Activated CD4-positive, alpha-beta T cell treated with anti-CD3 and anti-CD28 coated beads for 4 hours (primary cell): ENCODE data around the gene FBXW4.

Experiments used
- DNase-seq, 2 donors: peaks; one replicate each; pipeline ENCODE4 v3.0.0-alpha.2; 2020

The FBXW4 gene

DNA sequence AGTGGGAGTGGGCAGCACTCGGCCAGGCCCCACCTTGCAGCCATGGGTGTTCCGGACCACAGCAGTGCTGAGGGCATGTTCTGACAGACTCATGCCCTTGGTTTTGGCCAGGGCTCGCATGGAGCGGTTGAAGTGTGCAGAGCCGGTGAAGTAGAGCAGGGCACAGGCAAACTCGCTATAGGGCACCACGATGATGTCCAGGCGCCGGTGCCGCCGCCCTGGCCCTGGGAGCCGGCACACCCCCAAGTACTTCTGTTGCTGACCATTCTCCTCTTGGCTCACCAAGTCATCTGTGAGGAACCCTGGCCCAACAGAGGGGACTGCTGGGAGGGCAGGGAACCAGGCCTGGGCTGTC lies 115.5 kb downstream of the FBXW4 start:
- DNase-seq: no peak

- no peak for DNase-seq
Measured at GRCh38 chr10:101578803-101579515, 116.0 kb downstream of the FBXW4 start.

DNA sequence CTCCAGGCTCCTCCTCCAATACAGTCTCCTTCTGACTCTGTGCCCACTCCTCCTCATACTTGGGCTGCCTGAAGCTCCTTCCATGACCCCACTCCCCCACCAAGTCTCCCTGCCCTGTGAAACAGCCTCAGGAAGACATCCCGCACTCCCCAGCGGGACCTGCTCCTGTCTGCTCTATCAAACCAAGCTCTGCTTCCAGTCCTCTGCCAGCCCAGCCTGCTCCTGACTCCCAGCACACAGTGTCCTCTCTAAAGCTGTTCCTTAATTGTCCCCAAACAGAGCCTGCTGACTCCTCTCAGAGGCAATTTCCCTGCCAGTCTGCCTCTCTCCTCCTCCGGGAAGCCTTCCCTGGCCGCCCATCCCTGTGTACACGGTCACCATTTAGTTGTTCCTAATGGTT lies 116.8 kb downstream of the FBXW4 start:
- DNase-seq: no peak

GRCh38 chr10:101577121-101577871 lies 117.7 kb downstream of the FBXW4 start:
- no peak for DNase-seq

DNA sequence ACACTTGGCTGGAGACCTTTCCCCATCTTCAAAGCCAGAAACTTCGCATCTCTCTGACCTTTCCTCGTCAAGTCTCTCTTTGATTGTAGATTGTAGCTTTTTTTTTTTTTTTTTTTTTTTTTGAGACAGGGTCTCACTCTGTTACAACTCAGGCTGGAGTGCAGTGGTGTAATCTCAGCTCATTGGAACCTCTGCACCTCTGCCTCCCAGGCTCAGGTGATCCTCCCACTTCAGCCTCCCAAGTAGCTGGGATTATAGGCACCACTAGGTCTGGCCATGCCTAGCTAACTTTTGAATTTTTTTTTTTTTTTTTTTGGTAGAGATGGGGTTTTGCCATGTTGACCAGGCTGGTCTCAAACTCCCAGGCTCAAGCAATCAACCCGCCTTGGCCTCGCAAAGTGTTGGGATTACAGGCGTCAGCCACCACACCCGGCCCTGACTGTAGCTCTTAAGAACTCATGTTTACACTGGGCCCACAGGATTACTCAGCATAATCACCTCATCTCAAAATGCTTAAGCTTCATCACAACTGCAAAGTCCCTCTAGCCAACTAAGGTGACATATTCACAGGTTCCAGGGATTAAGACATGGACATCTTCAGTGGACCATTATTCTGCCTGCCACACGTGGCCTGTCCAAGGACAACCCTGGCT lies 118.6 kb downstream of the FBXW4 start:
- DNase-seq: no peak

DNA sequence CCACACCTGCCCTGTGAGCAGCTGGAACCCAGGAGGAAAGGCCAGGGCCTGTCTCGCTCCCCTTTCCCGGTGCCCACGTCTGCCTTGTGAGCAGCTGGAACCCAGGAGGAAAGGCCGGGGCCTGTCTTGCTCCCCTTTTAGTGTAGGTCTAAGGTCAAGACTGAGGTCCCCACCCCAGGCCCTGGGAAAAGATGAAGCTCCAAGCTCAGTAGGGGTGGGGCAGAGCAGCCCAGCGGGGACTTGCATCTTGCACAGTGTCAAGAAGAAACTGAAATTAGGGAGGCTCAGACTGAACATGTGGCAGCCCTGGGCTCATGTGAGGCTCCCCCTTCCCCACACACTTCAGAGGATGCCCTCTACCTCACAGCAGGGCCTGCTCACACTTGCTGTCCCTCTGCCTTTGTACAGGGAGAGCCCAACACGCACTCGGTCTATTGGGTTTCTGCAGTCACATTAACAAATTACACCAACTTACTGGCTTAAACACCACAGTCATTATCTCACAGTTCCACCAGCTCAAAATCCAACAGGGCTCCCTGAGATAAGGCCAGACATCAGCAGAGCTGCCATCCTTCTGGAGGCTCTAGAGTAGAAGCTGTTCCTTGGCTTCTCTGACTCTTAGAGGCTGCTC lies 119.3 kb downstream of the FBXW4 start:
- DNase-seq: no peak

DNA sequence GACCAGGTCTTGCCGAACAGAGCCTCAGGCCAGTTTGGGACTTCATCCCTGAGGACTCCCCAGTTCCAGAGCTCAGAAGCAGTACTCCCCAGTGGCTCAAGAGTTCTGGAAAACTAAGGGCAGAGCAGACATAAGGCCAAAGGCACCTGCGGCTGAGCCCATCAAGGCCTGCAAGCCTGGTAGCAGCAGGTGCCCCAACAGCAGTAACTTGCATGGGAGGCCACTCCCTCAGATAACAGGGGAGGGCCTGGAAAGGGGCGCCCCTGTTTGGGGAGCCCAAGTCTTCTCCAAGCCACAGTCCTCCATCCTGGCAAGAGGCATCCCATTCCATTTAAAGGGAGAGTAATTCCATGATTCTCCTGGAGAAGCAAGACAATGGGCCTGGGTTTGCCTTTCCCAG lies 119.9 kb downstream of the FBXW4 start:
- DNase-seq: no peak

DNA sequence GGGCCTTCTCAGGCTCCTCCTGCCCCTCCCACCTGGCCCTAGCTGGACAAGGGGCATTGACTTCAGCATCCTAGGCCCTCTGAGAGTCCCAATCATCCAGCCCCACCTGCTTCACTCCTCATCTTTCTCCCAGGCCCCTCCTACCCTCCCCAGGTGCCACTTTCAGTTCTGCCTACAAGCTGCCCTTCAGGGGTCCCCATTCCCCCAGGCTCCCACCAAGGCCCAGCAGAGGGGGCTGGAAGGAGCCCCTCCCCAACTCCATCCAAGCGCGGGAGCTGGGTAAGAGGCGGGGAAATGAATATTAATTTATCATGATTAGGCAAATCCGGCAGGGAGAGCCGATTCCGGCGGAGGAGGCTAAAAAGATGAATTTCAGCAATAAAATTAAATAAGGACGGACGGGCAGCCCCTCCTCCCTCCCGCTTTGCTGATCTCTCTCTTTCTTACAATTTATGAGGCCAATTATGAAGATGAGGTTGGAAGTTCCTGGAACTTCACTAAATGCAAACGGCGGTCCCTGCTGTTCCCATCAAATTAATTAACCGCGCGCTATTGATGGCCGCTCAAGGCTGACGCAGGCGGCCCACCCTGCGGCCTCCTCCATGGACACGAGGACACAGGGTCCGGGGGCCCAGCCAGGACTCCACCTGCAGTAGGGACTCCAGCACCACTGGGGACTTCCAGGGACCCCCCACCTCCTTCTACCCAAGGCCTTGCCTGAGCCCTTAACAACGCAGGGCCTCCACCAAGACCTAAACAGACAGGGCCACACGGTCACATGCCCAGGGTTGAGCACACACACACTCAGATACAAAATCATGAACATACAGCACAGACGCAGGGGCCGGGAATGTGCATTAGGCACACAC lies 120.9 kb downstream of the FBXW4 start:
- DNase-seq: no peak

DNA sequence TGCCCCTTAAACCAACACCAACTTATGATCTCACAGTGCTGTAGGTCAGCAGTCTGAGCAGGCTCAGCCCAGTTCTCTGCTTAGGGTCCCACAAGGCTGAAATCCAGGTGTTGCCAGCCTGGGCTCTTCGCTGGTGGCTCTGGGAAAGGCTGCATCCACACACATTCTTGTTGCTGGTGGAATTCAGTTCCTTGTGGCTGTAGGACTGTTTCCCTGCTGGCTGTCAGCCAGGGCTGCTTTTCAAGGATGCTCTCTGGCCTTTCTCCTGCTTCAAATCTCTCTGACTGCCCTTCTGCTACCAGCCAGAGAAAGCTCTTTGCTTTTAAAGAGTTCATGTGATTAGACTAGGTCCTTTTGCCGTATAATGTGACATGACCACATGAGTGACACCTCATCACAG lies 122.2 kb downstream of the FBXW4 start:
- no peak for DNase-seq

DNA sequence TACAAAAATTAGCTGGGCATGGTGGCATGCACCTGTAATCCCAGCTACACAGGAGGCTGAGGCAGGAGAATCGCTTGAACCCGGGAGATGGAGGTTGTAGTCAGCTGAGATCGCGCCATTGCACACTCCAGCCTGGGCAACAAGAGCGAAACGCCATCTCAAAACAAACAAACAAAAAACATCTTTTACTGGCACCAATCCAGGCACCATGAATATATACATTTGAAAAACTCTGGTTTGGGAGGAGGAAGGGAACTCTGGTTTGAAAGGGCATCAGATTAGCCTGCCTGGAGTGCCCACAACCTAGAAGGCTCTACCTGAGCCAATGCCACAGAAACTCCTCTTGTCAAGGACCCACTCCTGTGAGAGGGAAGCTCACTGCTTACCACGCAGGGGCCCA lies 122.8 kb downstream of the FBXW4 start:
- no peak for DNase-seq

DNA sequence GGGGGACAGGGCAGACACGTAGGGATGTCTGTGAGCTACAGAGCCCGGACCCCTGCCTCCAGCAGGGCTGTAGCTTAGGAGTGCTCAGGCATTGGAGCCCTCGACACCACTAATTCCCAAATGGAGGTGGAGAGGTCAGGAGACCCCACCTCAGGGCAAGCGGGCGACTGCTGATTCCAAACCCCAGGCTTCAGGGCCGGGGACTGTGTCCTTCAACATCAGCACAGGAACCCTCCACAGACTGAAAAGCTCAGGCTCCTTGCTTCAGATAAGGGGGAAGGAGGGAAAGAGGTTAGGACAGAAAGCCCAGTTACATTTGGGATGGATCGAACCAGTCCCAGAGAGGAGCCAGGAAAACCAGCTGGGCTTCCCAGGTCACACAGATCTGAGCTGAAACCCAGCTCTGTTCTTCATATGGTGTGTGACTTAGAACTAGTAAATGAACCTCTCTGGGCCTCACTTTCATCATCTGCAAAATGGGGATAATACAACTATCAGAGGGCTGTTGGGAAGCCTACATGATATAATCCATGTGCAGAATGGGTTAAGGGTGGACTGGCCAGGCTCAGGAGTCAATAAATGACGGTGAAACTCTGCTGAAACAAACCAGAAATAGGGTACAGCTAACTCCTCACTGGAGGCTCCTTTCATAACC lies 123.6 kb downstream of the FBXW4 start:
- no peak for DNase-seq

DNA sequence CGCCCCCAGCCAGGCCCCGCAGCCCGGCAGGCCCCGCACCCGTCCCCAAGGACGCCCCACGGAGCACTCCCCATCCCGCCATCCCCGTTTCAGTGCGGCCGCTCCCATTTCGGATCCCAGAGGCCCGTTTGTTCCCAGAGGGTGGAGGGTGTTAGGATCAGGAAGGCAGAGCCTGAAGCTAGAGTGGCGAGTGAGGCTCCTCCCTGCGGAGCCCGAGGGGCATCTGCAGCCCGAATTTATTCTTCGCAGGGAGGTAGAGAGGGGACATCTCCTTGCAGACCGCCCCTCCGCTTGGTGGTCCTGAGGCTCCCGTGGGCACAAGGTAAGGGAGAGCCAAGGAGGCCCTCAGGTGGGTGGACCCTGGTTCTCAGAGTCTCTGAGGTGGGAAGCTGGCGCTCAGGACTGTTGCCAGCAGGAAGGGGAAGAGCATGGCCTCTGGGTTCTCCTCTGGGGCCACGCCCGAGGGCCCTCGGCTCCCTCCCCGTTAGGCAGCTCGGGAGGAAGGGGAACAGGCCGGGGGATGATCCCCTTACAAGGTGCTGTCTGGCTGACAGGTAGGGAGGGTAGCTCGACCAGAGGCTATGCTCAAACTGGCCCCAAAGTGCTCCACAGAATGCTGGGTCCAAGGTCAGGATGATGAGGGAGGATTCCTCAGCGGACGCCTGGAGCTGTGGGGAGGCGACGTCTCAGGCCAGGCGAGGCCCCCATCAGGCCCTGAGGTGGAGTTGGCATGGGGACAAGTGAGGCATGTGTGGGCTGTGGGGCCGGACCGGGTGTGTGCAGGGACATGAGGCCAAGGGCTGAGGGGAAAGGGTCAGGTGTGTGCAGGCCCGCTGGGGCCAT lies 124.3 kb downstream of the FBXW4 start:
- DNase-seq: no peak

DNA sequence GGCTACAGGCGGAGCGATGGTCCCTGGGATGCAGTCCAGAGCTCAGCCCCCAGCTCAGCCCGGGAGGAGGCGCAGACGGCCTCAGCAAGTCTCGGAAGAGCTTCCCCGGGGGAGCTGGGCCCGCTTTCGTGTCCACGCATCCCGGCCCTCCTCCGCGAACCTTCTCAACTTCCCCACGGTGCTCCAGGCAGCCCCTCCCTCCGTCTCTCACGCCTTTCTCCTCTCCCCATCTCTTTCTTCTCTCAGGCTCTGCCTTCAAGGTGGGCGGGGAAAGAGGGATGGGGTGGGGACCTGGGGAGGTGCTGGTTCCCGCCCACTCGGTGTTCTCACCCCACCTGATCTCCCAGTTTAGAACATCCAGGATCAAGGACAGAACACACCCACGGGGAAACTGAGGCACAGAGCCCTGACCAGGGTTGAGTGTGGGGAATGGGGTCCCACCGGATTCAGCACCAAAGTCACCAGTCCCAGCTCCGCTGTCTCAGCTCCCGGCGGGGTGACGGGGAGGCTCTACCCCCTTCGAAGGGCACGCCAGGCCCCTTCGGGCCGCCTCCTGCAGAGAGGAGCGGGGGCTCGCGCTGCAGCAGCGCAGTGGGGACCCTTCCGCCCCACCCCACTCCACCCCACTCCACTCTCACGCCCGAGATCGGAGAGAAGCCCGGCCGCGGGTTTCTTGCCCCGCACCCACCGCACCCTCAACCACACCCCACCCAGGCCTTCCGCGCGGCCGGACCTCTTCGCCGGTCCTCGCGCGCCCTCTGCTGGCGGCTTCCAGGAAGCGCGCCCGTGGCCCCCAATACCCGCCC lies 125.1 kb downstream of the FBXW4 start:
- DNase-seq: peak; percentile 77 to 79

DNA sequence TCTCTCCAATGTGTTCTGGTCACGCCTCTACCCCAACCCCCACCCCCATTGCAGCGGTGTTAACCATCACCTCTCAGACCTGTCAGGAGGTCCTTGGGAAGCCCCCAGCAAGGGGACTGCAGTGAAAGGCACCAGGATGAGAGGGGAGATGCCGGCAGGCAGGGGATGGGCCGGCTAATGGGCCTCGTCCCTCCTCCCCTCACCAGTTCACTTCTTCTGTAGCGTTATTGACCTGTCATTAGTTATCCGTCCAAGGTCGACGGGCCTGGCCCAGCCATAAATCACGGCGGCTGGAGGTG lies 125.7 kb downstream of the FBXW4 start:
- DNase-seq: no peak

DNA sequence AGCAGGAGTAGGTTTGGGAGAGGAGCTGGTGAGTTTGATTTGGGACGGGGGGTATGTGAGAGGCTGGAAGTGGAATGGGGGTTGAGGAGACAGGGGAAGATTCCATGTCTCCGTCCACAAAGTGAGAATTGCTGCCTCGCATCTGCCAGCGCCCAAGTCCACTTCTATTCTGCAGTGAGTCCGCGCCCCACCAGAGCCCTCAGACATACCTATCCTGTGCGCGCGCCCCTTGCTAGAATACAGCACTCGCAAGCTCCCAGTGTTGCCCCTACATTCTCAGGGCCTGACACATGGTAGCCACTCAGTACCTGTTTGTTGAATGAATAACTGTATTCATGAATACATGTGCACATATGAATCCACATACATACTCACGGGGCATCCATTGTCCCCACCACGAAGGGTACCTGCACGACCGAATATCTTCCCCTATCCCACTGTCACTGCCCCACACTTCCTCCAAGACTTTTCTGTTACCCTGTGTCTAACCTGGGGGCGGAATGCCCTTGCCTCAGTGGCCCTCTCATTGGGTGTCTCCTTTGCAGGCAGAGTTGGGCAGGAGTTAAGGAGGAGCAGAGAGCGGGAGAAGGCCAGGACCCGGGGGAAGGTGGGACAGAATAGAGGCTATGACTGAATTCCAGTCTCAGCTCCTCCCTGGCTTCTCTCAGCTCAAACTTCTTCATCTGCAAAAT lies 126.8 kb downstream of the FBXW4 start:
- no peak for DNase-seq

- DNase-seq: no peak
Measured at GRCh38 chr10:101567165-101568006, 127.6 kb downstream of the FBXW4 start.

DNA sequence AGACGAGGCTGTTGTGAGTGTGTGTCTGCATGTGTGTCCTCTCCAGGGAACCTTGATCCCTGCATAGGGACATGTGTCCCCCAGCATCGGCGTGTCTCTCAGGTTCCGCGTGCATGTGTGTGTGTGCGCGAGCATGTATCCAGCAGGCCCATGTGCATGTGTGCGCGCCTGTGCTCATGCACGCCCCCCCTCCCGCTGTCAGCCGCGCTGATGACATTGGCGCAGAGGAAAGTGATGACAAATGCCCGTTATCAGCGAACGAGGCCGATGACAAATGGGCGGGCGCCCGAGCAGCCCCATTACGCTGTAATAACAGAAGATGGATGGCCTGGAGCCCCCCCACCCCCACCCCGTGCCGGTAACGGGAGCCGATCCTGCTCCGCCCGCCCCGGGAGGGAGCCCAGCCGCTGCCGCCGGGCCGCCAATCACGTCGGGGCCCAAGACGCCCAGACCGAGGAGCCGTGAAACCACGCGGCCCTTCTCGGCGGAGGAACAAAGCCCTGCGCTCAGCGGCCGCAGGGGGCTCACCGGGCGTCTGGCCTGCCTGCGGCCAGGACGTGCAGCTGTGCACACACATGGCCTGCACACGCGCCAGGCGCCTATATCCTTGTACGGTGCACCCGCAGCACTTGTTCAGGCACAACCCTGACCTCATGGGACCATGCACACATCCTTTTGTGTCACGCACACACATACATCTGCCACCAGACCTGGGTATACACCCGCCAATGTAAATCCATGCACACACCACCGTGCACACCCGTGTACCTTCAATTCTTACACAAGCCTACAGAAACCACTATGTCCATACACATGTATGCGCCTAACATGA lies 128.4 kb downstream of the FBXW4 start:
- no peak for DNase-seq

DNA sequence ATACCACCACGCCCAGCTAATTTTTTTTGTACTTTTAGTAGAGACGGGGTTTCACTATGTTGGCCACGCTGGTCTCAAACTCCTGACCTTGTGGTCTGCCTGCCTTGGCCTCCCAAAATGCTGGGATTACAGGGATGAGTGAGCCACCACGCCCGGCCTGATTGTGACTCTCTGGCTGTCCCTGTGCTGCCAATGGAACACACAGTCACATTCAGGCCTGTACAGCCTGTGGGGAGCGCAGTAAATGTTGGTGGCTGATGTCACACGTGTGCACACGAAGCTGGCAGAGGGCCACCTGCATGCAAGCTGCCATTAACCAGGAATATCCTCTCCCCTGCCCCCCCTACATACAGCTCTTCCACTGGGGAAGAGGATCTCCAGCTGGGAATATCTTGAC lies 129.0 kb downstream of the FBXW4 start:
- DNase-seq: no peak
